HG03060 (cell line): ENCODE data around the gene NINL.
"Not testable (repeated sequence)": the region's sequence is repeated elsewhere in the genome, so short reads cannot be mapped to it uniquely, and the experiment has no call there.

Source experiments
- ATAC-seq: cut with Tn5 transposase; IDR thresholded peaks from one replicate; pipeline ENCODE4 v1.9.1; 2021; ENCODE audit warnings: low read depth, moderate number of reproducible peaks; ENCODE audit not compliant: unreplicated experiment

The NINL gene

GRCh38 chr20:25489221-25489871, 96.0 kb downstream of the NINL start:
- ATAC-seq, result no peak

DNA sequence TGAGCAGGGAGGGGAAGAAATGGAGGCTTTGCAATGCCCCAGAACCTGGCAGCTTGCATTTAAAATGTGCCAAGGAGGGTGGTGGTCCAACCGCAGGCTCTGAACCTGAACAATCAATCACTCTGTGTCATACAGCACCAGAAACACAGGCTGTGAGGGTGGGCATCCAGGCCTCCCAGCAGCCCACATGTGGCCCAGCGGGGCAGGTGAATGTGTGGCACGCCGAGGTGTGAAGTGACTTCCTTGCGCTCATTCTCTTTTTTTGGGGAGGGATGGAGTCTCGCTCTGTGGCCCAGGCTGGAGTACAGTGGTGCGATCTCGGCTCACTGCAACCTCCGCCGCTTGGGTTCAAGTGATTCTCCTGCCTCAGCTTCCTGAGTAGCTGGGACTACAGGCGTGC, 97.4 kb downstream of the NINL start:
- no peak for ATAC-seq

GRCh38 chr20:25487306-25487705, 98.0 kb downstream of the NINL start:
- no peak for ATAC-seq

- no peak for ATAC-seq
These were observed 99.0 kb downstream of the NINL start for GRCh38 chr20:25486377-25486776.

DNA sequence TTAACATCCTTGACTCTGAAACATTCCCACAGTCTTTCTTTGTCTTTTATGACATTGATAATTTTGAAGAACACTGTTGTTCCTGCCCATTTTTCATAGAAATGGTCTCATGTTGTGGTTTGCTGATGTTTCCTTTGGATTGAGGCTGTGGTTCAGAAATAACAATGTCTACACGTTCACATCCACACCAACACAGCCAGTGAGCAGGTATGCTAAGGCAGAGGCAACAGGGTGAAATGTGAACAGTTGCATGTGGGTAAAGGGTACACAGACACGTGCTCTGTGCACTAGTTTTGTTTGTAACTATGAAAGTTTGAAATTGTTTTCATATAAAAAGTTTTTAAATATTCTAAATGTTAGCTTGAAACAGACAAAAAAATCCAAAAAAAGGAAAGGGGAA, 99.5 kb downstream of the NINL start:
- no peak for ATAC-seq

DNA sequence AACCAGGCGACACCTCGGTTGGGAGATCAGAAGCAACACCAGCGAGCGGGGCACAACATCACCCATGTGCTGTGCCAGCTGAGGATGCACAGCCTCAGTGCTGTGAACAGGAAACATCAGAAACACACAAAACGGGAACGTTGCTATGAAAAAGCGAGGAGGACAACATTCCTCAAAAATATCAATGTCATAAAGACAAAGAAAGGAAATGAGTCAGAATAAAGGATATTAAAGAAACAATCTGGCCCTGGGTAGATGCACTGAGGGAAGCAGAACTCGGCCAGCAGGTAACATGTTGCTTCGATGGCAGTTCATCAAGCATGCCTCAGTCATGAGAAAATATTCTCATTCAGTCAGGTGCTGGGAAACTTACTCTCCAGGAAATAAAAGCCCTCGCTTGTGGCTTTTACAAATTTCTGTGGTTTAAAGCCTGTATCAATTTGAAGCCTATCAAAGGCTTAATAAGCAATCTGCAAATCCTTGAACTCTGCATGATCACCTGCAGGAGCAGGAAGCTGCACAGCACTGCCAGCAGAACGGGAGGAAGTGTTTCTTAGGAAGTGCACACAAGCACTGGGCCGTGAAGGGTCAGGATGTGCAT, 100.3 kb downstream of the NINL start:
- no peak for ATAC-seq

- no peak for ATAC-seq
These were observed 101.0 kb downstream of the NINL start for GRCh38 chr20:25484224-25484846.

DNA sequence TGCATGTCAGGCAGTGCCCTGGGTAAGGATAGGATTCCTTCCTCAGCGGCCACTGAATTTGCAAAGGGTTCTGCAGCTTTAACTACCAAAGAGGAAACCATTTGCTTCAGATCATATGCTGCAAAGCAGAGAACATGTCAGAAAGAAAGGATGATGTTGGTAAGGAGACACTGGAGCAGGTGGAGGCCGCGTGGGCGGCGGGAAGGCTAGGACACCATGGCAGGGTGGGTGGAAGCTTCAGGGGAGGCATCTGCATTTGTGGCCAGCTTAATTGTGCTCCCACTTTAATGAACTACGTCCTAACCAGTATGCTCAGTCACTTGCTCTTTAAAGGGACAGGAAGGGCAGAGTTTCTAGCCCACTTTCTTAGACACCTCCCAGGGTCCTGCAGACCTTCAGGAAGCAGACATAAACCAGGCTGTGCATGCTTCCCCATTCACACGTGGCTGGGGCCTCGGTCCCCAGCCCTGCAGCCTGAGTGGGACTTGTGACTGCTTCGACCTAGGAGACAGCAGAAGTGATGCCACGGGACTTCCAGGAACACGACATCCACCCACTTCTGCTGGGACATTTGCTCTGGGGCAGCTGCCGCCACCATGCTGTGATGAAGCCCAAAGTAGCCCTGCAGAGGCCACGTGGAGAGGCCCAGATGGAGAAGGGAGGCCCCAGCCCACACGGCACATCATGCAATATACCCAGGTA, 101.7 kb downstream of the NINL start:
- ATAC-seq, result no peak

DNA sequence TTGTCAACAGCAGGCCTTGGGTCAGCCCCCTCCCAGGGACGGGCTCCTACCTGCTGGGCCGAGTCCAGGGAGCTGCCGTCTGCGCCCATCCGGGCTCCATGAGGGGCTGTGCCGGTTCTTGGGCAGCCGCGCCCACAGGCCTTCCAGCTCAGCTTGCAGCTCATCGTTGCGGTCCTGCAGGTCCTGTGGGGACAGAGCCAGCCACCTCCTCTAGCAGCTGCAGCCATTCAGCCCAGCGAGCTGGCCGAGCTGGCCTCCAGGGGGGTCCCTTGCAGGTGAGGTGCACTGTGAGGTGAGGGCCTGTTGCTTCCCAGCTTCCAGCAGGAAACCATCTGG, 103.4 kb downstream of the NINL start:
- ATAC-seq, result no peak

GRCh38 chr20:25481235-25481917, 104.0 kb downstream of the NINL start:
- no peak for ATAC-seq

- ATAC-seq, result no peak
These were observed 104.5 kb downstream of the NINL start for GRCh38 chr20:25480797-25481196.

GRCh38 chr20:25480156-25480555, 105.2 kb downstream of the NINL start:
- no peak for ATAC-seq

DNA sequence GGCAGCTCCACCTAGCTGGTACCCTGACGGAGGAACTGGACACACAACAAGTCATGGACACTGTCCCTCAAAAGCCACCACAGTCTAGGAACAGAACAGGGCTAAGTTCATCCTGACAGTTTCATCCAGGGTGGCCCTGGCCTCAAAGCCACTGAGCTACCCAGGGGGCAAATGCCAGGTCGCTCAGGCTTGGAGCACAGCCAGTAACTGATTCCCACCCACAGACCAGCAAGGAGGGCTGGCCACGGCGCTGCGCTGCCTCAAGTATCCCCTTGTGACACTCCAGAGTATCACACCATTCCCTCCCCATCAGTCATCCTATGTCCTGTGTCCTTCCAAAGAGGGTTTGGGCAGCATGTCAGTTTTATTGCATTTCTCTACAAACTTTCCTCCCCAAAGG, 105.7 kb downstream of the NINL start:
- no peak for ATAC-seq

DNA sequence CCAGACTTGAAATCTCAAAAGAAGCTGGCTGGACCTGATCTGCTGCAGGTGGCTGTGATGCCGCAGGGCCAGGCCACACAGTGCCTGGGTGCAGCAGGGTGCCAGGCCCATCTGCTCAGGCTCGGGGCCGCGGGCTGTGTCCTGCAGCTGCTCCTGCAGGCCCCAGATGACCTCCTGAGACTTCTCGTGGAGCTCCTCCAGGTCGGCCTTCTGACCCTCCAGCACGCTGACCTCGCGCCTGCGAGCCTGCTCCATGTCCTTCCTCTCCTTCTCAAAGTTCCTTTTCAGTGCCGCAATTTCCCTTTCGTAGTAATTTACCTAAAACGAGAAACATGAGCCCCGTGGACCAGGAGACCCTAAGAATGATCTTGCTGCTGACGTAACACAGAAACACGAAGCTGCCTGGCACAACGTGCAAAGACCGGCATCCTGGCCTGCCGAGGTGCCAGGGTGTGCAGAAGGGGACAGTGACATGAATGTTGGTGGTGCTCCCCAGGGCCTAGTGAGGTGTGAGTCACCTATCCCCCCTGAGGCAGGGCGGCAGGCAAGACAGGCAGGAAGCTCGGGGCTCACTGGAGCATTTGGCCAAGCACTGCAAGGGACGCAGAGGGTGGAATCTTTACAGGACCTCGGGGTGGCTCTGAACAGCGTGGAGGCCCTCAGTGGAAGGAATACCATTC, 106.3 kb downstream of the NINL start:
- no peak for ATAC-seq

GRCh38 chr20:25477014-25477882, 108.1 kb downstream of the NINL start:
- no peak for ATAC-seq

- ATAC-seq, result no peak
These were observed 109.0 kb downstream of the NINL start for GRCh38 chr20:25476106-25477013.

DNA sequence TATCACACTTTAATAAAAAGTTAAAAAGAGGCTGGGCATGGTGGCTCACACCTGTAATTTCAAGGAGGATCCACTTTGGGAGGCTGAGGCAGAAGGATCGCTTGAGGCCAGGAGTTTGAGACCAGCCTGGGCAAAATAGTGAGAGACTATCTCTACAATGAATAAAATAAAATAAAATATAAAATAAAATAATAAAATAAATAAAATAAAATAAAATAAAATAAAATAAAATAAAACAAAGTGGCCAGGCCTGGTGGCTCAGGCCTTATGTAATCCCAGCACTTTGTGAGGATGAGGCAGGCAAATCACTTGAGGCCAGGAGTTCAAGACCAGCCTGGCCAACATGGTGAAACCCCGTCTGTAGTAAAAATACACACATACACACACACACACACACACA, 112.0 kb downstream of the NINL start:
- ATAC-seq, result not testable (repeated sequence)

GRCh38 chr20:25471020-25471419, 114.3 kb downstream of the NINL start:
- ATAC-seq, result no peak

- ATAC-seq, result peak; percentile 73
These were observed 115.3 kb downstream of the NINL start for GRCh38 chr20:25470045-25470444.
